ENCODE measurements around the gene C8A.
A peak's percentile ranks its signal among the peaks of the same experiment; 100 is the strongest.

The C8A gene

GRCh38 chr1:56838759-56839158 lies 15.8 kb upstream of the C8A start:
- DNase-seq, result no peak

DNA sequence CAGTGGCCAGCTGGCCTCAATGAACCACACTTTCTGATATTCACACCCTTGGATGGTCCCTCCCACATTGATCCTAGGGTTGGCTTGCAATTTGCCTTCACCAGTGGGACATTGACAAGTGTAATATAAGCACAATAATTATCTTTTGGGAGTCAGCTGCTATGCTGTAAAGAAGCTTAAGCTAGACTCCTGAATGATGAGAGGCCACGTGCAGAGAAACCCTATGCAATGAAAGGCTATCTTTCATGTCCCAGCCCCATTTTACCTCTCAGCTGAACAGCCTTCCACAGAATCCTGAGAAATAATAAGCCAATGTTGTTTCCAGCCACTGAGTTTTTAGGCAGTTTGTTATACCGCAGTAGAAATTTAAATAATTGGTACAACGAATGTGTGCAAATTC lies 11.1 kb upstream of the C8A start:
- DNase-seq, result no peak

DNA sequence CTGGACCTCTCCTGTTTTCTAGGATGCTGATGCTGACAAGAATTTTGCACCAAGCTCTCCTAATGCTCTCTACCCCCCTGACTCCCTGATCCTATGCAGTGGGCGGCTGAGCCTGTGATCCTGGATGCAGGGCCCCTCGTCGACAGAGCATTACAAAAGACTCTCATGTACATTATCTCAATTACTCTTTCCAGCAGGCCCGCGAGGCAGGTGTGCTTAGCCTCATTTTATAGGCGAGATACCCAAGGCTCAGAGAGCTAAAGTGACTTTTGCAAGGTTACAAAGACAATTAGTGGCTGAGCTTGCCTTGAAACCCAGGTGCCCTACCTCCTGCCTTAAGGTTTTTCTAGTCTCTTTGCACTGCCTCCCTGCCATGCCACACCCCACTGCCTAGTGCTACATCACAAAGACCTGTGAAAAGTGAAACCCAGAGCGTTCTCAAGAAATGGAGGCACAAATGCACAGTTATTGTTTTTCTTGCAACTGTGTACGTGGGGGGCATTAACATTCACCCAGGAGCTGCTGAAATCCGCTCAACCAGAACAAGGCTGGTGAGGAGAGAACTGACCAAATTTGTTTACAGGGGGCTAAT lies 10.0 kb upstream of the C8A start:
- DNase-seq, result peak; percentile 59

DNA sequence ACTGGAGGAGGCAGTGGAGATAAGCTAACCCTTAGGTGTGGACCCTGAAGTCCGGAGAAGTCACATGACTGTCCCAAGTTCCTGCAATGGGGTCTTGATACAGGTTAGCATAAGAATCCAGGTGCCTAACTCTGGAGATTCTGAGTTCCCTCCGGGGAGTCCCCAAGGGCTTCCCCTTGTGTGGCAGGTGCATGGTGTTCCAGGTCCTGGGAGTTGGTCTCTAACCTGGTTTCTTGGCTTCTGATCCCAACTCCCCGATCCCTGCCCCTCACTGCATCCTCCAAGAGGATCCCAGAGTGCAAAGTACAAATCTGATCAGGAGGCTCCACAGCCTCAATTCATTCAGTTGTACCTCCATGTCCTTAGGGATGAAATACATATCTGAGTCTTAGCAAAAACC lies 9.3 kb upstream of the C8A start:
- no peak for DNase-seq

DNA sequence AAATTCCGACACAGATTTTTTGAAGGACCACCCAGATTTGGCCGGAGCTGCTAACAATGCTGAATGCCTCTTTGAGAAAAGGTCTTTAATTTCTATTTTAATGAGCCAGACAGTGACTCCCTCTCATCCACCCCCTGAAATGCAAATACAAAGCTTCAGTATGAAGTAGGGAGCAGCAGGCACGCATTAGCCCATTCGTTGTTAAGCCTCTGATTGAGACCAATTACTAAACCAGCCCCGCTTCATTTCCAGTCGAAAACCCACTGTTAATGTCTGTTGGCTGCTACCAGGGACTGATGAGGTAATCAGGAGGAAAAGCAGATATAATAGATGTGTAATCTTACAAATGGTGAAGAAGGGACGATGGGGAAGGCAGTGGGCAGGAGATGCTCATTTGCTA lies 4.8 kb upstream of the C8A start:
- no peak for DNase-seq

- no peak for DNase-seq
Observed at GRCh38 chr1:56850411-56850810, 4.2 kb upstream of the C8A start.

DNA sequence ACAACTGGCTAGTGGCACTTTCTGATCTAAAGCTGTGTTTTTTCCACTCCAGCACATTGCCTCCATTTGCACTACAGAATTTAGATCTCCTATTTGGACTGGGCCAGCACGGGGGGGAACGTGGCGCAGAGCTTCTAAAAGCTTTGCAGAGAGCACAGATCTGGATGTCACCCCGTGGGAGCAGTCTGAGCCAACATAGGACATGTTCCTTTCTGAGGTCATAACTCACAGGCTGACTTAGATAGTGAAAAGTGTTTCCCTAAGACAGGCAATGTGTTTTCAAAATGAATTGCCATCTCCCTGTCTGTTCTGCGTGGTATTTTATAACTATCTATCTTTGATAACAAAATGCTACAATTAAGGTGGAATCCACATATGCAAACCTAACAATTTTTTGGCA lies 3.7 kb upstream of the C8A start:
- no peak for DNase-seq

- DNase-seq, result no peak
Observed at GRCh38 chr1:56852476-56852875, 2.1 kb upstream of the C8A start.

DNA sequence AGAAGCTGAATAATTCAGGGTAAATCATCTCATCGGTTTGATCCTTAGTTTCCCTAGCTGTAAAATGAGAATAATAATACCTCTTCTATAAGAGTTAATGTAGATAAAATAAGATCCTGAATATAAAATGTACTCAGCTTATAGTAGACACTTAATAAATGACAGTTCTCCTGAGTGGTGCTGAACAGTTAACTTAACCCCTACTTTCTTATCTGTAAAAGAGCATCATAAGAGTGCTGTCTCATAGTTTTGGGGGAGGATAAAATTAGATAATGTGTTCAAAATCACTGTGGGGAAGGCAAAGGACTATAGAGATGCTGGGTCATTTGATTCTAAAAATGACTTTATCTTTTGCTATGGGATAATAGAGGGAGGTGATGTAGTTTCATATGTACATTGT lies 593 bp downstream of the C8A start:
- peak; percentile 41 for DNase-seq

DNA sequence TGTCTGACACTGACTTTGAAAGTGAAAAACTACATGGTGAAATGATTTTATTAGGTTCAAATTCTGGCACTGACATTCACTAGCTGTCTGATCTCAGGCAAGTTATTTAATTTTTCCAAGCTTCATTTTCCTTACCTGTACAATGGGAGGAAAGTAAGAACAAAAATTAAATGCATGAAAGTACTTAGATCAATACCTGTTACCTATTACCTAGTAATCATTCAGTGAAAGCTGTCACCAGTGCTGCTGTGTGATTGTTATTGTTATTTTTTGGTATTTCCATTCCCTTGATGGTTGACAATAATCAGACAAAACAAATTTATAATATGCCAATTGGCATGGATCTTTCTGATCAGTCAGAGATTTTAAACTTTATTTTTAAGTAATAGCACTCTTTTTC lies 1.6 kb downstream of the C8A start:
- no peak for DNase-seq

- no peak for DNase-seq
Observed at GRCh38 chr1:56859287-56859686, 4.7 kb downstream of the C8A start.

DNA sequence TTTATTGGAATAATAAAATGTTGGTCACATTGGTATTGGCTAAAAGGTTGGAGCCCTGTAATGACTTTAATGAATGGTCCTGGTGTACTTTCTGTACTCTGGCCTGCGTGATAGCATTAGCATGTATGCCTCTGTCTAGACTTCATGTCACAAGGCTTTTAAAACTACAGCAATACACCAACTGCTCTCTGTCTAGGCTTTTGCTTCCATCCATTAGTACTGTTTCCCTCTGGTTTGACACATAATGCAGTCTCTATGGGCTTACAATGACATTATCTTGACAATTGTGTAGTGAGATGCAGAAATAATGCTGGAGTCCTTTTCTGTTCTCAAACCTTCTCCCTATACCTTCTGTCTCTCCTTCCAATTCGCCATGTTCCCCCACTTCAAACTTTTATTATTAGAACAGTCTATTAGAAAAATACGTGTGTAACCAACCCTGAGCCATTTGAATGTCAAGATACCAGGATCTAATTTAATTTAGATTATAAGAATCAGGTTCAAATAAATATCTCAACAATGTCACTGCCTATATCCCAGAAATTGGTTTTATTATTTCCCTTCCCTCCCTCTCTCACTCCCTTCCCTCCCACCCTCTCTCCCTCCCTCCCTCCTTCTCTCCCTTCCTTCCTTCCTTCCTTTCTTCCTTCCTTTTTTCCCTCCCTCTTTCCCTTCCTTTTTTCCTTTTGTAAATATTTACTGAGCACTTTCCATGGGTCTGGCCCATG lies 8.8 kb downstream of the C8A start:
- no peak for DNase-seq

GRCh38 chr1:56864430-56864829 lies 9.8 kb downstream of the C8A start:
- DNase-seq, result no peak

- DNase-seq, result no peak
Observed at GRCh38 chr1:56866656-56867055, 12.1 kb downstream of the C8A start.

DNA sequence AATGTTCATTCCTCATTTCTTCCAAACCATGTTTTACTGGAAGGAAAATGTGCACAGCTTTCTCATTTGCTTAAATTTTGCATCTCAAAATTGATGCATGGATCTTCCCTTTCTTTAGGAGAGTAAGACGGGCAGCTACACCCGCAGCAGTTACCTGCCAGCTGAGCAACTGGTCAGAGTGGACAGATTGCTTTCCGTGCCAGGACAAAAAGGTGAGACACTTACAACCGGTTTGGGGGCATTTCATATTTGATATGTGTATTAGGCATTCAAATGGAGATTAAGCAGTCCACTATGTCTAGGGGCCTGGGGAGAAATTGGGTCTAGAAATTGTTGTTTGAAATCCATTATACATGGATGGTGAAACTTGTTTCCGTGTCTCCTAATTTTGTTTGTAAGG lies 12.9 kb downstream of the C8A start:
- DNase-seq, result no peak

DNA sequence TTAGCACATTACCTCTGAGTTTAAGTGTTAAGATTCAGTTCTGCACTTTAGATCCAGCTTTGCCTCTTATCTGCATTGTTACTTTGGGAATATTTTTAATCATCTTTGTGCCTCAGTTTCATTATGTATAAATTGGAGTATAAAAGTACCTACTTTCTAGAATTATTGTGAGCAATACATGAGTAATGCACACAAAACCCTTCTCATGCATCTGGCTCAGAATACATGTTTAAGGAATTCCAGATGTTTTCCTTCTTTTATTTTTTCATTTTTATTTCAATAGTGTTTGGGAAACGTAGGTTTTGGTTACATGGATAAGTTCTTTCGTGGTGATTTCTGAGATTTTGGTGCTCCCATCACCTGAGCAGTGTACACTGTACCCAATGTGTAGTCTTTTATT lies 14.2 kb downstream of the C8A start:
- DNase-seq, result no peak

DNA sequence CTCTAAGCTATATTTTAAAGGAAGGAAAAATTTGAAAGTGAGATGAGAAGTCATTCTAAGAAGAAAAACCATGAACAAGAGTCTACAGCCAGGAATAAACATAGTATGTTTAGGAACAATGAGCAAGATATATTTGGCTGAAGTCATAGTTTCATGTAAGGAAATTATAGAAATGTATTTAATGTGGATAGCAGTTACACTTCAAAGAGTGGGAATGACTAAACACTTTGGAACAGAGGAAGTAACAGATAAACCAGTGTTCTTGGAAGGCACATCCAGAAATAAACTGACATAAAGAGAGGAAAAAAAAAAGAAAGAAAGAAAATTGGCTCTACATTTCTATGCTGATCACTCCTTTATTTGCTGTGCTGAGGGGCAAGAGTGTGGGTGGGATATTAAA lies 18.0 kb downstream of the C8A start:
- DNase-seq, result no peak

GRCh38 chr1:56873213-56873612 lies 18.6 kb downstream of the C8A start:
- DNase-seq, result no peak

GRCh38 chr1:56874689-56875088 lies 20.1 kb downstream of the C8A start:
- DNase-seq, result no peak

- no peak for DNase-seq
Observed at GRCh38 chr1:56877973-56878372, 23.4 kb downstream of the C8A start.

DNA sequence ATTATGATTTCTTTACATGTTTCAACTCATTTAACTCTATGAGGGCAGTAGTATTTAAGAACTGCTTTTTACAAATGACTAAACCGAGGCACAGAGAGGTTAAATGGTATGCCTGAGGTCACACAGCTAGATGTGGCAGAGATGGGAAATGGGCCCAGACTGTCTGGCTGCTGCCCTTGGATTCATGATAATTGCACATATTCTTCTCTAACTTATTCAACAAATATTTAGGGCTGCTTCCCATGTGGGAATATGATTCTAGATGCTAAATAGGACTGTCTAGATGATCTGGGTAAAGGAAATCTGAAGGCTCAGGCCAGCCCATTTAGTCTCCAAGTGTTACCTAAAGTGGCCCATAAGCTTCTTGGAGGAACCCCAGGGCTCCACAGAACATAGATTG lies 26.2 kb downstream of the C8A start:
- DNase-seq, result no peak

DNA sequence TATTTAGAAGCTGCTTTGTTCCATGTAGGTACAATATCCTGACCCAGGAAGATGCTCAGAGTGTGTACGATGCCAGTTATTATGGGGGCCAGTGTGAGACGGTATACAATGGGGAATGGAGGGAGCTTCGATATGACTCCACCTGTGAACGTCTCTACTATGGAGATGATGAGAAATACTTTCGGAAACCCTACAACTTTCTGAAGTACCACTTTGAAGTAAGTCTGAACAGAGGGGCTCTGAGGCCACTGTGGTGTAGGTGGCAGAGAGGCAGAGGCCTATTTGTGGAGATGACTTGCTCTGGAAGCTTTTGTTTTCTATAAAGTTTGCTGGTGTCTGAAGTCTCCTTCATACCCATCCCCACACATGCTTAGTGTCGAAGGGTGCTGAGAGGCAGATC lies 26.8 kb downstream of the C8A start:
- DNase-seq, result no peak

DNA sequence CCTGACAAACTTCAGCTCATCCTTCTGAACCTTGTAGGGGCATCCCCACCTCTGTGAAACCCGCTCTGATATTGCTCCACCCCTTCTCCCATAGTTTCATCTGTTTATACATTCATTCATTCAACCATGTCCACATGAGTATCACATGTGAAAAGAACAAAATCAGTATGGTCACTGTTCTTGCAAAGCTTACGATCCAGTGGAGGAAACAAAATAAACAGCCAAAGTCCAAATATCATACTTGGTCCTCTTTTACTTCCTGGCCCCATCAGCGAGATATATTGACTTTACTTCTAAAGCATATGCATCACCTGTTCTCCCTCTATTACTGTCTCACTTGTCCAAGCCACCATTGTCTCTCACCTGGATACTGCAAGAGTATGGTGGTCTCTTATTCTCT lies 35.6 kb downstream of the C8A start:
- no peak for DNase-seq

GRCh38 chr1:56894014-56894413 lies 39.4 kb downstream of the C8A start:
- no peak for DNase-seq

All from NCI-H2227 treated with DMSO at 0.1 percent for 48 hours (cell line).